ENCODE results near the gene CENPU.

The CENPU gene

GRCh38 chr4:184712322-184712721, 21.6 kb downstream of the CENPU start:
- DNase-seq (ENCODE audit: low read depth in 2 of 2) = no peak

- DNase-seq (ENCODE audit: low read depth in 2 of 2) = no peak
These were observed 27.4 kb downstream of the CENPU start for GRCh38 chr4:184706453-184706852.

GRCh38 chr4:184705692-184706091, 28.2 kb downstream of the CENPU start:
- no peak for DNase-seq (ENCODE audit: low read depth in 2 of 2)

- DNase-seq (ENCODE audit: low read depth in 2 of 2) = no peak
These were observed 31.8 kb downstream of the CENPU start for GRCh38 chr4:184702114-184702513.

- no peak for DNase-seq (ENCODE audit: low read depth in 2 of 2)
These were observed 34.0 kb downstream of the CENPU start for GRCh38 chr4:184699941-184700340.

GRCh38 chr4:184697956-184698355, 35.9 kb downstream of the CENPU start:
- no peak for DNase-seq (ENCODE audit: low read depth in 2 of 2)

- no peak for DNase-seq (ENCODE audit: low read depth in 2 of 2)
These were observed 38.6 kb downstream of the CENPU start for GRCh38 chr4:184695178-184695896.

GRCh38 chr4:184694412-184694956, 39.4 kb downstream of the CENPU start:
- no peak for DNase-seq (ENCODE audit: low read depth in 2 of 2)

GRCh38 chr4:184693056-184693455, 40.8 kb downstream of the CENPU start:
- DNase-seq (ENCODE audit: low read depth in 2 of 2) = no peak

- no peak for DNase-seq (ENCODE audit: low read depth in 2 of 2)
These were observed 44.2 kb downstream of the CENPU start for GRCh38 chr4:184689681-184690080.

GRCh38 chr4:184688447-184688846, 45.4 kb downstream of the CENPU start:
- DNase-seq (ENCODE audit: low read depth in 2 of 2) = no peak

- no peak for DNase-seq (ENCODE audit: low read depth in 2 of 2)
These were observed 45.9 kb downstream of the CENPU start for GRCh38 chr4:184688005-184688404.

- no peak for DNase-seq (ENCODE audit: low read depth in 2 of 2)
These were observed 49.3 kb downstream of the CENPU start for GRCh38 chr4:184684491-184685189.

- DNase-seq (ENCODE audit: low read depth in 2 of 2) = no peak
These were observed 52.0 kb downstream of the CENPU start for GRCh38 chr4:184681916-184682315.

- no peak for DNase-seq (ENCODE audit: low read depth in 2 of 2)
These were observed 53.2 kb downstream of the CENPU start for GRCh38 chr4:184680698-184681097.

- no peak for DNase-seq (ENCODE audit: low read depth in 2 of 2)
These were observed 57.9 kb downstream of the CENPU start for GRCh38 chr4:184675821-184676492.

GRCh38 chr4:184675018-184675417, 58.9 kb downstream of the CENPU start:
- DNase-seq (ENCODE audit: low read depth in 2 of 2) = no peak

- no peak for DNase-seq (ENCODE audit: low read depth in 2 of 2)
These were observed 59.9 kb downstream of the CENPU start for GRCh38 chr4:184674011-184674410.

GRCh38 chr4:184672741-184673140, 61.2 kb downstream of the CENPU start:
- DNase-seq (ENCODE audit: low read depth in 2 of 2) = no peak

GRCh38 chr4:184671101-184671500, 62.8 kb downstream of the CENPU start:
- no peak for DNase-seq (ENCODE audit: low read depth in 2 of 2)

- no peak for DNase-seq (ENCODE audit: low read depth in 2 of 2)
These were observed 64.6 kb downstream of the CENPU start for GRCh38 chr4:184669251-184669650.

GRCh38 chr4:184668511-184669114, 65.3 kb downstream of the CENPU start:
- no peak for DNase-seq (ENCODE audit: low read depth in 2 of 2)
